Measurements from ENCODE around the gene FIG4.

DNA sequence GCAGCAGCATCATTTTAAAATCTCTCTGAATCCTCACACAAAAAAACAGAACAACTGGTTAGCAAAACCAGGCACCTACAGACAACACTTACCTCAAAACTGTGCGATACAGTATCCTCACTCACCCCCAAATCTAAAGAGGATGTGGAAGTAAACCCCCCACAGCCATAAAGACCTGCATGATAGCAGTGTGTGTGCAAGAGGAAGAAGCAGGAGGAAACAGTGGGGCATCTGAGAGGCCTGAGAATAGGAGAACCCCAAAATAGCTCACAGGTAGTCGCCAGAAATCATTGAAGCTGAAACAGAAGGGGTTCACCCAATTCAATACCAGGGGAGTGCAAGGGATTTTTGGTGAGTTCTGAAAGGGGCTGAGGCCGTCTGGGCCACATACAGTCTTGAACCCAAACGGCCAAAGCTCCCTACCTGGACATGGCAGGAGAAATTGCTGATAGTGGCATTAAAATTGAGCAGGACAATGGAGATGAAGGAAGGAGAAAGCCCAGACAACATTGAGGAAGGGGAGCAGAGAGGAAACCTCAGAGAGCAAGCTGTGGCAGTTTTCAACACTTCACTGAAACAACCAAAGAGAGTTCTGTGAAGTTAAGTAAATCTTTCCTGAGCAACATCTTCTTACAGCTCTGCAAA is 129.7 kb downstream of the FIG4 start:
- TF ChIP-seq, protein P1, sequence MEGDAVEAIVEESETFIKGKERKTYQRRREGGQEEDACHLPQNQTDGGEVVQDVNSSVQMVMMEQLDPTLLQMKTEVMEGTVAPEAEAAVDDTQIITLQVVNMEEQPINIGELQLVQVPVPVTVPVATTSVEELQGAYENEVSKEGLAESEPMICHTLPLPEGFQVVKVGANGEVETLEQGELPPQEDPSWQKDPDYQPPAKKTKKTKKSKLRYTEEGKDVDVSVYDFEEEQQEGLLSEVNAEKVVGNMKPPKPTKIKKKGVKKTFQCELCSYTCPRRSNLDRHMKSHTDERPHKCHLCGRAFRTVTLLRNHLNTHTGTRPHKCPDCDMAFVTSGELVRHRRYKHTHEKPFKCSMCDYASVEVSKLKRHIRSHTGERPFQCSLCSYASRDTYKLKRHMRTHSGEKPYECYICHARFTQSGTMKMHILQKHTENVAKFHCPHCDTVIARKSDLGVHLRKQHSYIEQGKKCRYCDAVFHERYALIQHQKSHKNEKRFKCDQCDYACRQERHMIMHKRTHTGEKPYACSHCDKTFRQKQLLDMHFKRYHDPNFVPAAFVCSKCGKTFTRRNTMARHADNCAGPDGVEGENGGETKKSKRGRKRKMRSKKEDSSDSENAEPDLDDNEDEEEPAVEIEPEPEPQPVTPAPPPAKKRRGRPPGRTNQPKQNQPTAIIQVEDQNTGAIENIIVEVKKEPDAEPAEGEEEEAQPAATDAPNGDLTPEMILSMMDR (IDR thresholded peaks at IDR 0.05), result no peak
- no peak for TF ChIP-seq POLR2AphosphoS5 (IDR thresholded peaks at IDR 0.05)

Data from gastroesophageal sphincter (tissue), 3 donors.